Activated T-helper 1 cell treated with Interleukin-2 at 50 U/mL for 16 hours (primary cell): Measurements from ENCODE around the gene DUSP3.

Experiments used
- DNase-seq: peaks from one replicate; pipeline ENCODE4 v3.0.0-alpha.2; 2020; ENCODE audit warnings: low read depth

The DUSP3 gene

GRCh38 chr17:43728081-43728480 lies 50.7 kb downstream of the DUSP3 start:
- DNase-seq = no peak

DNA sequence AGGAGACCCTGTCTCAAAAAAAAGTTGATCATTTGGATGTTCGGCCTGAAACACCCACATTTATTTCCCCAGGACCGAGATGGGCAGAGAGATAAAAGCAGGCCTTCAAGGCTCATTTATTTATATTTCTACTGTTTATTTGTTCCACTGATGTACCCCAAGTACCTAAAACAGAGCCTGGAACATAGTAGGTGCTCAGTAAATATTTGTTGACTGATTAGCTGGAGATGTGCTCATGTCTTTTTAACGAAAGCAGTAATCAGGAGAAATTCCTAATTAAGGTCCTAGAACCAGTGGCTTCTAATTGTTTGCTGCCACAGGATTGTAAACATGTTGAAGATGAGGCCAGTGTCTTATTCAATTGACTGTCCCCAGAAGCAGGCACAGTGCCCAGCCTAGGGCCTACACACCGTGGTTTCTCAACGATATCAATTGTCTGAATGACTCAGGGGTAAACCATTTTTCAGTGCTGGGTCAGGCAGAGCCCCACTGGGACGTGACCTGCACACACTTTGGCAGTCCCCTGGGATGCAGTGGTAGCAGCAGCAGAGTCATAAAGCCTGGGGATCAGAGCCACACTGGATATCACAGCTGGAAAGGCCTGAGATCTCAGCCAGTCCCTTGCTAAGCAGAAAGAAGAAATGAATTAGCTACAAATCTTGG lies 54.9 kb downstream of the DUSP3 start:
- no peak for DNase-seq

DNA sequence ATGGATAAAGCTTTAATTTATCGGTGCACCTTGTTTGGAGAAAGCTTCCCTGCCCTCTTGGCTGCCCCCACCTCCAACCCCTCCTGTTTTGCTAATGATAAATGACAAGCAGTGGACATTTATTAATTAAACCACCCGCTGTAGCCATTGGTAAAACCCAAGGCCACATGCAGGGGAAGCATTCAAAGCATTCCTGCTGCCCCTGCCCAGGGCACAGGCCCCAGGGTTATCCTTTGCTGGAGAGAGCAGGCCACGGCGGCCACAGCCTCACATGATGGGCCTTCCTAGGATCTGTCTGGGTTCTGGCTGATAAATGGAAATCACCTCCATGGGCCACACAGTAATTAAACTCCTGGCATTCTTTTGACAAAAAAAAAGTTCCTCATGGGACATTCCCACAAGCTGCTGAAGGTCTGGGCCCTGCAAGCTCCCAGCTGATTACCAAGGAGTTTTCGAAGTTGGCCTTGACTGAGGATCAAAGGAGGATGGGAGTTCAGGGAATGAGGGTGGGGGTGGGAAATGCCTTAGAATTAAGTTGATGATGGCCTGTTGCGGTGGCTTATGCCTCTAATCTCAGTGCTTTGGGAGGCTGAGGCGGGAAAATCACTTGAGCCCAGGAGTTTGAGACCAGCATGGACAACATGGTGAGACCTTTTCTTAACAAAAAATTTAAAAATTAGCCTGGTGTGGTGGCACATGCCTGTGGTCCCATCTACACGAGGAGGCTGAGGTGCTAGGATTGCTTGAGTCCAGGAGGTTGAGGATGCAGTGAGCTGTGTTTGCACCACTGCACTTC lies 55.7 kb downstream of the DUSP3 start:
- DNase-seq = no peak

DNA sequence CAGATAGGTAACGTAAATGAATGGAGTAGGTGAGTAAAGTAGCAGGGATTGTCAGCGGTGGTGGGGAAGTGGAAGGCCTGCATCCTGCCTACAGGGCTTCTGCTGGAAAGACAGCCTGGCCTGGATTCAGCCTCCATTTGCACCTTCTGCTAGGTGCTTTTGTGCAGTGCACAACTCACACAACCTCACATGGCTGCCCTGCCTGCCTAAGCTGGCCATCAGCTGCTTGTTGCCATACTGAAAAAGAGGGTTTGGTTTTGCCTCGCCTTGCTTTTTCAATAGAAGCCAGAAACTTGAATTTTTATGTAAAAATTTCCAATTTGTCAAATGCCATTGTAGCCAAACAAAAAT lies 56.5 kb downstream of the DUSP3 start:
- no peak for DNase-seq

- no peak for DNase-seq
Observed at GRCh38 chr17:43721537-43722268, 57.1 kb downstream of the DUSP3 start.

DNA sequence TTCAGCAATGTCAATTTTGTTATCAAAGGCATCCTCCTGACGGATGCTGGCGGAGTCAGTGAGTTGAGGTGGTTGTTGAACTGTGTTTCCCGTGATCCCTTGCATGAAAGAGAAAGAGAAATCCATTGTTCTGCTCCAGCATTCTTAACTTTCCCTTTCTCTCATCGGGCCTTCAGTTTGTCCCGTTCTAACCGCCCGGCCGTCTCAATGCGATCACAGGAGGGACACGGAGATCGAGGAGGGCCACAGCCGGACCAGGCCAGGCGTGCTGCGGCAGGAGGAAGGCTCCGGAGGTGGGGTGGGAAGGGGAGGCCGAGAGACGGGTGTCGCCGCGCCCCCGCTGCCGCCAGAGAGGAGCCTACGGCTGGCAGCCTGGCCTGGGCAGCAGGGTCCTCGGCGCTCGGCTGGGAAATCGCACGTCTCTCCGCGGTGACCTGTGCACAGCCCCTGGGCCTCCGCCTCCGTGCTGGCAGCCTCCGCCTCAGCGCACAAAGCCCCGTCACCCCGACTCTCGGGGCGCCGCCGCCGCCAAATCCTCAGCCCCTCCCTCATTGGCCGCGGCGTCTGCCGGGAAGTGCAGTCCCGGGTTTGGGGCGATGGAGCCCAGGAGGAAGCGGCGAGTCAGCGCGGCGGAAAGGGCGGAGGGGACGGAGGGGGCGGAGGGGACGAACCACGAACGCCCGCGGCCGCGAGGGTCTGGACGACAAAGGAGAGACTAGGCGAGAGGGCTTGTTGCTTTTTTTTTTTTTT lies 58.3 kb downstream of the DUSP3 start:
- DNase-seq = peak; percentile 62

- DNase-seq = no peak
Observed at GRCh38 chr17:43719578-43719977, 59.2 kb downstream of the DUSP3 start.

DNA sequence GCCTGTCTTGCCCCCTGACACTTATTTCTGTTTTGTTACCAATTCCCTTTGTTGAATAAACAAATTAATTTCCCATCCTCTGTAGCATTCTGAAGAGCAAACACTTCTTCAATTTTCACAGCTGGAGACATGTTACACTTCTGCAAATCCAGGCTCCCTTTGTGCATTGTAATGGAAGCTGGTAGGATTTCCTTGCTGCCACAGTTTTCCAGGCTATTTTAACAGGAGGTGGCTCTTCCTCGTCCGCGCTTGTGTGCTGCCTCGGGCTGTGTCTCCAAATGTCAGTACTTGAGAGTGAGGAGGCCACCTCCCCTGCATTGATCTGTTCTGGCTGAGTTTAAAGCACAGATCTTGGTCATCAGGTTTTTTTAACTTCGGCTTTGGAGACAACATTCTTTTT lies 60.2 kb downstream of the DUSP3 start:
- DNase-seq = no peak

GRCh38 chr17:43717913-43718312 lies 60.9 kb downstream of the DUSP3 start:
- DNase-seq = no peak
